K562 (cell line): Measurements from ENCODE around the gene FAM234B. TPM values are rescaled to one million over a fixed set of nuclear protein-coding genes. Genes with fewer than 3 reads are reported as not detected.

ENCODE experiments used
- ATAC-seq: fragments of 200-7000 bp; cut with Tn5 transposase; 3 replicates; pipeline ENCODE4 v1.9.1; 2020; ENCODE audit warnings: moderate library complexity
- BruUV-seq: library from RNA; stranded (reverse); fragments of 400-500 nt; replicated peaks from 2 replicates; lab custom pipeline; 2021; lab: Mats Ljungman, UMichigan
- CTCF ChIA-PET: fragments of 300-600 bp; formaldehyde crosslinking; extraction: SDS; loops from one replicate; lab custom pipeline; 2021; ENCODE audit warnings: low intra/inter-chr PET ratio; lab: Yijun Ruan, JAX
- POLR2A ChIA-PET: fragments of 300-600, 350-650 bp; sonication (Branson Sonifier 250); formaldehyde crosslinking; extraction: SDS; loops from one replicate; lab custom pipeline; 2021; ENCODE audit warnings: antibody characterized with exemption, inconsistent platforms; lab: Yijun Ruan, JAX
- DNase-seq, 4 experiments: peaks; one replicate each; pipeline versions ENCODE4 v3.0.0 to v3.0.0-alpha.2; 2011 to 2018; ENCODE audit warnings: low spot score in 3 of 4, mixed read lengths in 3 of 4; ENCODE audit errors: extremely low read depth in 1 of 4
- FAIRE-seq: peaks from 2 replicates; lab custom pipeline; 2011; peaks lifted over from hg19 to GRCh38; lab: Jason Lieb, UNC
- H2AFZ ChIP-seq: 2 replicates; pipeline ENCODE4 v1.6.0; 2011; ENCODE audit warnings: low read depth, low read length, control low read depth, inconsistent platforms
- H3K27ac ChIP-seq: fragments of 200-600 bp; 3 replicates; pipeline ENCODE4 v1.8.0; 2011; ENCODE audit warnings: low read depth, mild to moderate bottlenecking, control low read depth, inconsistent platforms, low read length, moderate library complexity, mixed read lengths; ENCODE audit errors: extremely low read depth
- H3K27me3 ChIP-seq, 2 experiments: fragments of 300-600 bp in 1 of 2; 2 replicates in 1 of 2; 3 replicates in 1 of 2; pipeline versions ENCODE4 v1.6.0 to v1.8.0; 2011; ENCODE audit warnings: inconsistent platforms in 2 of 2, low read length in 2 of 2, mild to moderate bottlenecking in 1 of 2, mixed read lengths in 1 of 2, moderate library complexity in 1 of 2; ENCODE audit not compliant: control insufficient read depth in 2 of 2, insufficient read depth in 2 of 2
- H3K36me3 ChIP-seq: fragments of 300-600 bp; 3 replicates; pipeline ENCODE4 v1.8.0; 2011; ENCODE audit warnings: mild to moderate bottlenecking, low read length, inconsistent platforms; ENCODE audit not compliant: control insufficient read depth, insufficient read depth
- H3K4me1 ChIP-seq, 2 experiments: fragments of 200-600 bp in 1 of 2; replicated peaks in 1 of 2; 2 replicates in 1 of 2; 3 replicates in 1 of 2; pipeline versions ENCODE4 v1.5.1 to v1.8.0; 2011; ENCODE audit warnings: inconsistent platforms in 2 of 2, low read length in 2 of 2, mild to moderate bottlenecking in 1 of 2, mixed read lengths in 1 of 2, moderate library complexity in 1 of 2; ENCODE audit not compliant: control insufficient read depth in 2 of 2, insufficient read depth in 2 of 2
- H3K4me2 ChIP-seq: 2 replicates; pipeline ENCODE4 v1.6.1; 2011; ENCODE audit warnings: low read length, control low read depth, inconsistent platforms, mixed read lengths; ENCODE audit not compliant: insufficient read depth
- H3K4me3 ChIP-seq: fragments of 200-600 bp; sonication (generic), shearing (Covaris generic); 2 replicates; pipeline ENCODE4 v1.5.1; 2016; ENCODE audit warnings: control low read depth, inconsistent platforms
- H3K79me2 ChIP-seq: fragments of 200-600 bp; 3 replicates; pipeline ENCODE4 v1.8.0; 2011; ENCODE audit warnings: low read length, inconsistent platforms; ENCODE audit not compliant: control insufficient read depth, insufficient read depth
- H3K9ac ChIP-seq, 2 experiments: 2 replicates each; pipeline versions ENCODE4 v1.6.0 to v1.6.1; 2011; ENCODE audit warnings: low read depth in 2 of 2, low read length in 2 of 2, control low read depth in 1 of 2, inconsistent platforms in 1 of 2, mild to moderate bottlenecking in 1 of 2, mixed read lengths in 1 of 2; ENCODE audit not compliant: insufficient read depth in 1 of 2
- H3K9me1 ChIP-seq: one replicate; pipeline ENCODE4 v1.6.0; 2011; ENCODE audit warnings: inconsistent platforms, mild to moderate bottlenecking, low read length, moderate library complexity; ENCODE audit not compliant: control insufficient read depth, insufficient read depth
- H3K9me3 ChIP-seq: replicated peaks from 2 replicates; pipeline ENCODE4 v1.5.1; 2011; ENCODE audit warnings: low read depth, low read length, inconsistent platforms; ENCODE audit not compliant: control insufficient read depth, insufficient read depth
- H4K20me1 ChIP-seq: replicated peaks from 2 replicates; pipeline ENCODE4 v1.6.1; 2011; ENCODE audit warnings: low read length, inconsistent platforms, mixed read lengths; ENCODE audit not compliant: control insufficient read depth, insufficient read depth
- ATF3 ChIP-seq, 2 experiments: fragments of 450-650 bp in 1 of 2; sonication (generic) in 1 of 2; formaldehyde crosslinking in 1 of 2; IDR thresholded peaks in 1 of 2; conservative IDR thresholded peaks in 1 of 2; 2 replicates each; pipeline versions ENCODE4 v1.6.1 to v1.8.1; 2016 to 2023; ENCODE audit warnings: mild to moderate bottlenecking in 2 of 2, moderate library complexity in 2 of 2, inconsistent platforms in 1 of 2, missing genetic modification reagents in 1 of 2
- CXXC5 ChIP-seq: fragments of 250-450 bp; sonication (Bioruptor Pico); IDR thresholded peaks from 2 replicates; pipeline ENCODE4 v1.8.0; 2022; ENCODE audit warnings: inconsistent platforms, mild to moderate bottlenecking, moderate library complexity
- DEAF1 ChIP-seq: fragments of 450-650 bp; formaldehyde crosslinking; IDR thresholded peaks from 2 replicates; pipeline ENCODE4 v1.4.0; 2020; ENCODE audit warnings: mild to moderate bottlenecking, moderate library complexity
- SPI1 ChIP-seq: IDR thresholded peaks from 2 replicates; pipeline ENCODE4 v1.6.1; 2011; ENCODE audit warnings: low read depth, low read length, control low read depth, borderline replicate concordance
- TAF1 ChIP-seq: IDR thresholded peaks from 2 replicates; pipeline ENCODE4 v1.6.1; 2011; ENCODE audit warnings: mild to moderate bottlenecking, low read length, moderate library complexity; ENCODE audit not compliant: insufficient read depth, control insufficient read depth, severe bottlenecking; ENCODE audit errors: extremely low read depth
- TEAD4 ChIP-seq, 2 experiments: sonication (generic) in 1 of 2; formaldehyde crosslinking in 1 of 2; IDR thresholded peaks; 2 replicates each; pipeline versions ENCODE4 v1.6.1 to v1.8.0; 2012 to 2022; ENCODE audit warnings: borderline replicate concordance in 1 of 2, inconsistent platforms in 1 of 2, low read length in 1 of 2, mild to moderate bottlenecking in 1 of 2, missing genetic modification reagents in 1 of 2
- YY1 ChIP-seq, 3 experiments: IDR thresholded peaks; 2 replicates each; pipeline ENCODE4 v1.6.1; 2011; ENCODE audit warnings: low read length in 2 of 3, mild to moderate bottlenecking in 2 of 3, moderate library complexity in 2 of 3, borderline replicate concordance in 1 of 3, control low read depth in 1 of 3, low read depth in 1 of 3; ENCODE audit not compliant: insufficient read depth in 3 of 3, insufficient replicate concordance in 2 of 3, control insufficient read depth in 1 of 3, insufficient read length in 1 of 3; ENCODE audit errors: extremely low read depth in 1 of 3
- ZFPM2 ChIP-seq: fragments of 250-450 bp; sonication (Bioruptor Pico); IDR thresholded peaks from 2 replicates; pipeline ENCODE4 v1.5.1; 2022; ENCODE audit warnings: mild to moderate bottlenecking
- WGBS: fragments of 100-300 bp; shearing (Covaris generic); methylation state at CpG from one replicate; pipeline ENCODE4 v1.1.6; 2016; ENCODE audit warnings: low coverage, mixed read lengths; ENCODE audit not compliant: insufficient coverage; ENCODE audit errors: missing lambda C conversion rate; 5-methylcytosine and 5-hydroxymethylcytosine counted together
- in situ Hi-C: fragments of 300-500 bp; cut with MboI; formaldehyde crosslinking; loops from 4 replicates; pipeline ENCODE4 v1.15.0; 2018; ENCODE audit warnings: inconsistent platforms, mixed read lengths
- intact Hi-C: fragments of 100-400 bp; cut with micrococcal nuclease; formaldehyde crosslinking; loops from 2 replicates; pipeline ENCODE4 v1.14.2; 2022
- polyA plus RNA-seq, 8 experiments: library from polyadenylated mRNA; depleted of rRNA in 4 of 8; stranded (reverse) in 5 of 8; unstranded in 3 of 8; fragments of >200 nt; fragmentation: Nextera tagmentation in 2 of 8; fragmentation: Illumina TruSeq in 1 of 8; extraction: Ambion mirVana in 2 of 8; extraction: Trizol in 1 of 8; gene quantifications; 2 replicates each; pipeline versions ENCODE4 v1.2.1 to v1.2.3, GENCODE V29; 2011 to 2014; ENCODE audit warnings: inconsistent platforms in 1 of 8, missing spikeins in 1 of 8
- total RNA-seq, 7 experiments: library from RNA; depleted of rRNA in 6 of 7; stranded (reverse); fragments of >200 nt in 6 of 7; fragmentation: Illumina TruSeq in 2 of 7; extraction: Trizol in 2 of 7; gene quantifications; 2 replicates each; pipeline versions ENCODE4 v1.2.1 to v1.2.3, GENCODE V29; 2011 to 2021; ENCODE audit warnings: low replicate concordance in 1 of 7

The FAM234B gene
- total and polyA plus RNA-seq, 9 of the 15 experiments (the other 6 are each of a cell fraction or from before 2014, with no cell fraction given): 1.00 to 4.3 (median 2.0) TPM

DNA sequence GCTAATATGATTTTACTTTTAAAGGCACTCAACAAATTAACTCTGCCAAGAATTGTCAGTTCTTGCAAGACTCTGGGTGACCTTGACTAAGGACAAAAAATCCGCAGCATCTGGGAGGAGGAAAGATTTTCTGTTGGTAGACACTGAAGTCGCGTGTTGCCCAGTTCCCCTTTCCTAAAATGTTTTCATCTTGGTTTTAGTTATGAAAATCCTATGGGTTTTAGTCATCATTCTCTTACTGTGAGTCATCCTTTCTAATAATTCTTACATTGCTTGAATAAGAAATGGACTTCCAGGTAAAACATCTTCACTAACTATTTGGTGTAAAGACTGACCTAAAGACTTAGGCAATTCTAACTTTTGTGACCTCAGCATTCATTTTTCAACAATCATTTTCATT lies 50.2 kb downstream of the FAM234B start:
- H2AFZ ChIP-seq: no peak overlapping the region
- in situ Hi-C loops: no loop called here
- no peak overlapping the region for H3K4me2 ChIP-seq
- no peak for FAIRE-seq
- H3K27me3 ChIP-seq: peaks cover 6 to 38% of the 10 kb centered on the region in 2 experiments; a peak in 3 of 5 replicates
- no peak for TF ChIP-seq TEAD4 (IDR thresholded peaks at IDR 0.05; ENCODE audit: low read length)
- TF ChIP-seq TEAD4 (CRISPR knock-in tag; IDR thresholded peaks at IDR 0.05; ENCODE audit: borderline replicate concordance): no peak
- TF ChIP-seq ATF3 (IDR thresholded peaks at IDR 0.05): peak; percentile 38; the same call in 1 of the 2 replicates
- no peak for TF ChIP-seq ATF3 (CRISPR knock-in tag; conservative IDR thresholded peaks at IDR 0.05)
- no peak for TF ChIP-seq DEAF1 (CRISPR knock-in tag)
- TF ChIP-seq ZFPM2 (CRISPR knock-in tag): no peak
- no peak for TF ChIP-seq TAF1
- no peak for TF ChIP-seq YY1 (IDR thresholded peaks at IDR 0.05; ENCODE audit: borderline replicate concordance in 1 of 3, control insufficient read depth in 1 of 3, extremely low read depth in 1 of 3, insufficient read depth in 3 of 3, insufficient read length in 1 of 3, insufficient replicate concordance in 2 of 3, low read depth in 1 of 3, low read length in 2 of 3)
- peak; percentile 21; the same call in 1 of the 2 replicates for TF ChIP-seq SPI1
- TF ChIP-seq CXXC5 (CRISPR knock-in tag): no peak
- TF ChIP-seq, all 486 proteins: peak for 2
- ChIA-PET POLR2A (no interaction called here), CTCF (no interaction called here)
- no peaks in the 10 kb centered on the region; a peak in 1 of 5 replicates for H3K4me1 ChIP-seq
- no peak overlapping the region for H3K27ac ChIP-seq
- H4K20me1 ChIP-seq: no peaks in the 10 kb centered on the region
- no peak overlapping the region for H3K9ac ChIP-seq
- no peaks in the 10 kb centered on the region for H3K36me3 ChIP-seq
- no TSS peak for BruUV-seq
- WGBS: 0% methylated on average over 3 of the region's 3 CpGs
- no peak overlapping the region for H3K4me3 ChIP-seq
- intact Hi-C loops: loop anchor here (10.0 kb wide), 1 partner anchor 180 kb away; no protein-coding TSS in a partner anchor
- no peaks in the 10 kb centered on the region for H3K9me1 ChIP-seq
- DNase-seq (no peak), ATAC-seq (no peak)
- no peaks in the 10 kb centered on the region for H3K79me2 ChIP-seq
- H3K9me3 ChIP-seq: no peaks in the 10 kb centered on the region
